GM21786 (cell line): ENCODE results near the gene RAB26.

Source experiments
- ATAC-seq: cut with Tn5 transposase; IDR thresholded peaks from one replicate; pipeline ENCODE4 v1.9.1; 2021; ENCODE audit not compliant: unreplicated experiment

RAB26 gene

DNA sequence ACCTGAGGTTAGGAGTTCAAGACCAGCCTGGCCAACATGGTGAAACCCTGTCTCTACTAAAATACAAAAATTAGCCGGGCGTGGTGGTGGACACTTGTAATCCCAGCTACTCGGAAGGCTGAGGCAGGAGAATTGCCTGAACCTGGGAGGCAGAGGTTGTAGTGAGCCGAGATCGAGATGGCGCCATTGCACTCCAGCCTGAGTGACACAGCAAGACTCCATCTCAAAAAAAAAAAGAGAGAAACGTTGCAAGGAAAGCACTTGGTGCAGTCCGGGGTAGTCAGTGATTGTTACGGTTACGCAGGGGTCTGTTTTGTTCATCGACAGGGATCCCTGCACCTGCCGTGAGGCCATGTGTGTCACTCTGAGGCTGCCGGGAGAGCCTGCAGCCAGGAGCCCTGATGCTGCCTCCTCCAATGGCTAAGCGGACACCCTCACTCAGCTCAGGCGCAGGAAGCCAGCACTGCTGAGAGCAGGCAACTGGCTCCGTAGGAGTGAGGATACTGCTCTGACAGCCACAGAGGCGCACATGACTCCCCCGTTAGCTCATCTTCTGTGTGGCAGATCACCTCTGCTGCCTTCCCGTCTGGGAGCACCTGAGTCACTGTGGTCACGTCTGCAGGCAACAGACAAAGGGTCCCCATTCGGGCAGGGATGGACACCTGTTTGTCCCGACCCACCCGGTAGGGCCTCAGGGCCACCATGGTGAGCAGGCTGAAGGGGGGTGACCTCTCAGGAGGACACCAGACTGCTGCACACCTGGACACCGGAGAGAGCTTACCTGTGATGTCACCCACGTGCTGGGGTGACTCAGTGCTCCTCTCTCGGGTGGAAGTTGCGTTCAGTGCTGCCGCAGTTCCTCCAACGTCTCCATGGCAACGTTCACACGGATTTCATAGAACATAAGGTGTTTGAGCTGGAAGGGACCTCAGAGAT lies 5.2 kb upstream of the RAB26 start:
- no peak for ATAC-seq

DNA sequence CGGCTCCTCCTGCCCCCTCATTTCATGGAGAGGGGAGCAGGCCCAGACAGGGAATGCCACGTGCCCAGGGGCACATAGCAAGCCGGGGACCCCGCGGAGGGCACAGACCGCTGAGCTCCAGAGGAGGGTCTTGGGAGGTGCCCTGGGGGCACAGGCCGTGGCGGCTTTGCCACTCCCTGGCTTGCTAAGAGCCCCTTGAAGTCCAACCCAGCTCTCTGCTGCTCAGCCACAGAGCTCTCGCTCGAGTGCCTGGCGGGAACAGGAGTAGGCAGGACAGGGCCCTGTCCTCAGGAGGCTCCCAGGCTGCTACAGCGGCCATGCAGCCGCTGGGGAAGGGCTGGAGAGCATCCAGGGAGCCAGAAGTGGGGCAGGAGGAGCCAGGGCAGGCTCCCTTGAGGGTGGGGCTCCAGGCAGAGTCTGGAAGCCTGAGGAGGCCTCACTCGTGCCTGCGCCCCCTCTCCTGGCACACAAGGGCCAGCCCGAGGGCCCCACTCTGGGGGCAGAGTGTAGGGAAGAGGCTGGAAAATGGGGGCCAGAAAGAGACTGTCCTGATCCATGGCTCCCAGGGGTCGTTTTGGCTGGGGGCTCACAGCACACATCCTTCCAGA lies 4.4 kb upstream of the RAB26 start:
- no peak for ATAC-seq

DNA sequence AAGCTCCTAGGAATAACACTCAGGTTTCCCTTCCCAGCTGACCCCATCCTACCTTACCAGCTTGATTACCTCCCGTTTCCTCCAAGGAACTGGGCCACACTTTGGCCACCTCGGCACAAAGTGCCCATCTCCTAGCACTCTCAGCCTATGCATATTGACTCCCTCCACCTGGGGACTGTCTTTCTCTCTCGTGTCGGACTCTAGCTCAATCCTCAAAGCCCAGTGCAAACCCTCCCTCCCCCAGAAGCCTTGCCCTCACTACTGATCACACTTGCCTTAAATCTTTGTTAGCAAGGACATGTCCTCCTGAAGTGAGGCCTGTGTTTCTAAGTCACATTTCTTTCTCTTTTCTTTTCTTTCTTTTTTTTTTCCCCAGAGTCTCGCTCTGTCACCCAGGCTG lies 2.6 kb upstream of the RAB26 start:
- no peak for ATAC-seq

DNA sequence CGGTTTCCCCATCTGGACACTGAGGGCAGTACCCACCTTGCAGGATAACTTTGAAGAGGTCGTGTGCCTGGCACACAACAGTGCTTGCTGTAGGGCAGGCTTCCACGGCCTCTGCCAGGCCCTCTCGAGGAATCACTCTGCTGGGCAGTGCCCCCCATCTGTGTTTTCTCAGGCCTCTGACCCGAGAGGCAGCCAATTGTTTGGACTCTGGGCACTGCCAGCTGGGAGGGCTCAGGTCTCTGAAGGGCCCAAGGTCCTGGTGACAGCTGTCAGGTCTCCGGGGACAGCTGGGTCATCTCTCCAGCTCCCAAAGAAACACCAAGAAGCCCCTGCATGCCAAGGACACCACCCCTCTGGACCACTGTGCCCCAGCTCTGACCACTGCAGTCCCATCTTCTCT lies 1.0 kb upstream of the RAB26 start:
- no peak for ATAC-seq

DNA sequence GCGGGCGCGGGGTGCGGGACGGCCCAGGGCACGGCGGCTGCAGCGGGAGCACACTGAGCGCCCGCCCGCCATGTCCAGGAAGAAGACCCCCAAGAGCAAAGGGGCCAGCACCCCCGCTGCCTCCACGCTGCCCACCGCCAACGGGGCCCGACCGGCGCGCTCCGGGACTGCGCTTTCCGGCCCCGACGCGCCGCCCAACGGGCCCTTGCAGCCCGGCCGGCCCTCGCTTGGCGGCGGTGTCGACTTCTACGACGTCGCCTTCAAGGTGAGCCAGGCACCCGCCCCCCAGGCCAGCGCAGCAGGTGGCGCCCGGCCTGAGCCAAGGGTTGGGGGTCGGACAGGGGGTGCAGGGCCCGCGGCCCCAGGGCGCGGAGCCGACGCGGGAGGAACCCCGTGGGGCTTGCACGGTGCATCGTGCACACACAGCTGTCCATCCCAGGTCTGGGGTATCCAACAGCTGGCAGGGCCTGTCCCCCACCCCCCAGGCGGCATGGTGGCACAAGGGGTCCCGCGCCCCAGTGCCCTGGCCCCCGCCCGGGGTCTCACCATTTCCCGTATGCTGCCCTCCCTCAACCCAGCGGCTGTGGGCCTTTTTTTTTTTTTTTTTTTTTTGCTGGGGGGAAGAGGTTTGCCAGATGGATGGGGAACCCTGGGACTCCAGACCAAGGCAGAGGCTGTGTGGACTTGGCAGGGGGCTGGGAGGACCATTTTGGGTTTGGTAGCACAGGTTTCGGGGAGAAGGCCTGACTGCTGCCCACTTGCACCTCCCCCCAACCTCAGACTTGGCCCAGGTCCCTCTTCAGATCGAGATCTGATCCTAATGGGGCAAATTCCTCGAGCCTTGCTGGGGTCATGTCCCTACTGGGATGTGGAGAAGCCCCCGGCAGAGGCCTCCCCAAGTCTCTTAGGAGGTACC lies 547 bp downstream of the RAB26 start:
- no peak for ATAC-seq

DNA sequence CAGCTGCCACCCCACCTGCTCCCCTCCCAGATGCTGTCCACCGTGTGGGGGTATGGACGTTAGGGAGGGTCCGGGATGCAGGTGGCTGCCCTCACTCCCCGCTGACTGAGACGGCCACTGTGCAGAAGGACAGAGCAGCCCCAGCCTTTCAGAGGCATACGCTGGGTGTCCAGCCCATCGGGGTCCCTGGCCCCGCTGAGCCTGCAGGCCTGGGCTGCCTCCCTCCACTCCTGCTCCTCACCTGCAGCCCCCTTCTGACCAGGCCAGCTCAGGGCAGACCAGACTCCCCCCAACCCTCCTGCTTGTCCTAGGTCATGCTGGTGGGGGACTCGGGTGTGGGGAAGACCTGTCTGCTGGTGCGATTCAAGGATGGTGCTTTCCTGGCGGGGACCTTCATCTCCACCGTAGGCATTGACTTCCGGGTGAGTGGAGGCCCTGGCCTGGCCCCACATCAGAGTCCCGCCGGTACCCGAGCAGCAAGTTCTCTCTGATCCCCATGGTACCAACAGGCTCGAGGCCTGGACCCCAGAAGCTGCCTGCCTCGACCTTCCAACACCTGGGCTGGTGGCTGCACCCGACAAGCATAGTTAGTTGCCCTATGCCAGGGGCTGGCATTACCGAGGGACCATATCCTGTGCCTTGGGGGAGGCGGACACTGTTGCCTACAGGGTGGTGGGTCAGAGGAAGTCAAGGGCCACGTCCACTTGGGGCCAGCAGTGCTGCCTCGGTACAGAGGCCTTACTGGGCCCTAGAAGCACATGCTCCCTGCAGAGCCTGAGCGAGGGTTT lies 1.4 kb downstream of the RAB26 start:
- ATAC-seq = no peak

DNA sequence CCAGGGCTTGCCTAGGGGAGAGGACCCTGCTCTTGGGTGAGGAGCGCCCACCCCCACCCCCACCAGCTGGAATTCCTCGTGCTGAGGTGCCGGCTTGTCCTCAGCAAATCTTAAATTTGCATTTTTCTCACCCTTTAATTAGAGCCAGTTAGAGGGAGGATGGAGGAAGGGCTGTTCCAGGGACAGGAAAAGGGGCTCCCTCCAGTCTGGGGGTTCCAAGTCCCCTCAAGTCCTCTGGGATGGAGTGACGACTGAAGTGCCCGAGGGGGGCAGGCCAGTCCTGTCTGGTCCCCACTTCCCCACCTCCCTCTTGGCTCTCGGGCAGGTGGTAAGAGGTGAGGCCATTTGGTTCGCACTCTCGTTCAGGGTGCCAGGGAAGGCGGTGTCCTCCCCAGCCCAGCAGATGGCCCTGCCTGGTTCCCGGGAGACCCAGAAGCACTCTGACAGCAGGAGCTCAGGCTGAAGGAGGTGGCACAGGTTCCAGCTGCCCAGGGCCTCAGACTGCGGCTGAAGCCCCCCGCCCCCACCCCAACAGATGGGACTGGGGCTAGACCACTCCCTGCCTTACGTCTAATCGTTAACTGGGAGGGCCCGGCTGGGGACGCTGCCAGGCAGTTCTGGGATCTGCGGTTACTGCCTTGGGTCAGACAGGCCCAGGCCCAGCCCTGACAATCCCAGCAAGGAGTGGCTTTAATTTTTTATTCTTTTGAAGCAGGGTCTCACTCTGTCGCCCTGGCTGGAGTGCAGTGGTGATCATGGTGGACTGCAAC lies 2.2 kb downstream of the RAB26 start:
- ATAC-seq = no peak

DNA sequence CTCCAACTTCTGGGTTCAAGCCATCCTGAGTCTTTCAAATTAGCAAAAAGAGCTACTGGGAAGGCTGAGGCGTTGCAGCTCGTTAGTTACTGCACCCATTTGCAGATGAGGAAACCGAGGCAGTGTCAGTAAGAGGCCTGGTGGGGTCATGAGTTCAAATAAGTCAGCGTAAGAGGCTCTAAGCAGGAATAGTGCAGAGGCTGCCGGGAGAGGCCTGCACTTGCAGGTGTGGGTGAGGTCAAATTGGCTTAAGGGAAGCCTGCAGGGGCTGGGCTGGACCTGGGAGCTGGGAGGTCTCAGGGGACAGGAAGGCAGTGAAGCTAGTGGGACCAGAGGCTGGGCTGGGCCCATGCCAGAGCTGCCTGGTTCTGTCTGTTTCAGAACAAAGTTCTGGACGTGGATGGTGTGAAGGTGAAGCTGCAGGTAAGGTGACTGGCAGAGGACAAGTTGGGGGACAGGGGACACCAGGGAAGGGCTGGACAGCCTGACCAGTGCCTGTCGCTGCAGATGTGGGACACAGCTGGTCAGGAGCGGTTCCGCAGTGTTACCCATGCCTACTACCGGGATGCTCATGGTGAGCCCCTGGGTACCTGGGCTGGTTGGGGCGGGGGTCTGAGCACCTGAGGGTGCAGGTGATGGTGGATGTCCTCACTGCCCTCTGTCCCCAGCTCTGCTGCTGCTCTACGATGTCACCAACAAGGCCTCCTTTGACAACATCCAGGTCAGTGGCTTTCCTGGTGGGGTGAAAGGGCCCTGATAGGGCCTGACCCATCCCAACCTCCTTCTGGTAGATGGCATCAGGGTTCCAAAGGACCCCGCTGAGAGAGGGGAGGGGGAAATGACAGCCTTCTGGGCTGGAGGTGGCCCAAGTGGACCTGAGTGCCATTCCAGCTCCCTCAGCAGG lies 3.0 kb downstream of the RAB26 start:
- no peak for ATAC-seq

DNA sequence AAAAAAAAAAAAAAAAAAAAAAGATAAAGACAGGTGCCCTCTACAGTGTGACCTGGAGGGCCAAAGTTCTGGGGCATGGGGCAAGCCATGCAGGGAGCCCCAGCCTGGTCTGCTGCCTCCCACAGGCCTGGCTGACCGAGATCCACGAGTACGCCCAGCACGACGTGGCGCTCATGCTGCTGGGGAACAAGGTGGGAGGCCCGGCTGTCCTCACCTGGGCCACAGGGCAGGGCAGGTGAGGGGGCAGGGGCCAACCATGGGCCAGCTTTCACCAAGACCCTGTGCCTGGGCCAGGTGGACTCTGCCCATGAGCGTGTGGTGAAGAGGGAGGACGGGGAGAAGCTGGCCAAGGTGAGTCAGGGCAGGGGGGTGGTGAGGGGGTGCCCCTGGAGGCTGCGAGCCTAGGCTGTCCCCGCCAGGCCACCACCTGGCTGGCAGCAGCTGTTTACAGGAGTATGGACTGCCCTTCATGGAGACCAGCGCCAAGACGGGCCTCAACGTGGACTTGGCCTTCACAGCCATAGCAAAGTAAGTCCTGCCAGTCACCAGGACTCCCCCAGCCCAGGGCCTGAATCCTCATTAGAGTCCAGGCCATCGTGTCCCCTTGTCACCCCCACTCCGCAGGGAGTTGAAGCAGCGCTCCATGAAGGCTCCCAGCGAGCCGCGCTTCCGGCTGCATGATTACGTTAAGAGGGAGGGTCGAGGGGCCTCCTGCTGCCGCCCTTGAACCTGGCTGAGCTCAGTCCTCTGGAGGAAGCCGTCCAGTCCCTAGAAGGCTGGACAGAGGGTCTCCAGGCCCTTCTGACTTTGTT lies 4.5 kb downstream of the RAB26 start:
- ATAC-seq = no peak

DNA sequence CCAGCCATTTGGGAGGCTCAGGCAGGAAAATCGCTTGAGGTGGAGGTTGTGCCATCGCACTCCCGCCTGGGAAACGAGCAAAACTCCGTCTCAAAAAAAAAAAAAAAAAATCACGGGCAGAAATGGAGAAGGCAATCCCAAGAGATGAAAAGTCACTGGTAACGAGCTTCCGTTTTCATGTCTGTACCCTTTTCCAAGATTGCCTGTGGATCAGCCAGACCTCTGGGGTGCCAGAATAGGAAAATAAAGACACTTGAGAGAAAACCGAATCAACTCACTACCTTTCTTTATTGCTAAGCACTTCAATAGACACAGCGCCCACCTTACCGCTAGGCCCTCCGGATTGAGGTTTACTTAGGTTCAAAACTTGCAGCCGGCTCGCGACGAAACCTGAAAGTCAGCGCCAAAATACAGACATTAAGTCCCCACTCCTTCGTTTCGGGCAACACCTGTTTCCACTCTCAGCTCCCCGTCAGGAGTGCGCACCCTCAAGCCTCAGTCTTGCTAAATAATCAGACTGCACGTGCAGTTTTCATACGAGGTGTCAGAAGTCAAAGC lies 6.2 kb downstream of the RAB26 start:
- no peak for ATAC-seq

DNA sequence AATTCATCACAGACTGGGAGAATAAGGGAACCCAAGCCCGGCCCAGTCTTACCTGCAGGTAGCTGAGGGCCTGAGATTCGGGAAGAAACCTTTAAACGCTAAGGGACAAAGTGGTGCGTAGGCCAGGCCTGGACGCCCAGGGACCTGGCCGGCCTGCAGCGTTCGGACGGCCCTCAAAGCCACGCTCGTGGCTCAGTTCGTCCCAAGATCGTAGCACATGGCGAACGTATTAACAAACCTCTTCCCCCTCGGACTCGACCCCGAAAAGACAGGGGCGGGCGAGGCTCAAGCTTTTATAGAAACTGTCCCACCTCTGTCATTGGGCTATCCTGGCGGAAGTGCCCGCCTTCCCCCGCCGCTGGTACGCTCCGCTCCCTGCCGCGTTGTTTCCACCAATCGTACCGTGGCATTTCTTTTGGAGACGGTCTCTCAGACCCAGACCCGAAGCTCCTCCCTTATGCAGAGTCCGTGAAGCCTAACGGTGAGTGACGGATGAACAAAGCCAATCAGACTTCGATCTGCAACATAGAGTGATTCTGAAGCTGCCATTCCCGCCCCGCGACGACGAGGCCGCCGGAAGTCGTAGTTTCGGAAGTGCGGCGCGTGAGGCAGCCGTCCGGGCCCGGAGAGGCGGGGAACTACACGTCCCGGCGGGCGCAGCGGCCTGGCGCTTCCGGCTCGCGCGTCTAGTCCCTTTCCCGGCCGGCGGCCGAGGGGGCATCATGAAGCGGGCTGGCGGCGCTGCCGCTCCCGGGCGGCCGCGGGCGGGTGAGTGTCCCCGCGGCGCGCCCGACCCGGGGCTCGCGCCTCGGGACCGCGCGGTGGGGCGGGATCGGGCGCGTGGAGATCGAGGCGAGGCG lies 6.9 kb downstream of the RAB26 start, which contains the start of gene TRAF7:
TSS of gene TRAF7 (plus strand) at position 692 of the 860 bp plus-strand sequence. CDS start 8,139 bp downstream, outside the sequence.
- peak; percentile 88 for ATAC-seq

DNA sequence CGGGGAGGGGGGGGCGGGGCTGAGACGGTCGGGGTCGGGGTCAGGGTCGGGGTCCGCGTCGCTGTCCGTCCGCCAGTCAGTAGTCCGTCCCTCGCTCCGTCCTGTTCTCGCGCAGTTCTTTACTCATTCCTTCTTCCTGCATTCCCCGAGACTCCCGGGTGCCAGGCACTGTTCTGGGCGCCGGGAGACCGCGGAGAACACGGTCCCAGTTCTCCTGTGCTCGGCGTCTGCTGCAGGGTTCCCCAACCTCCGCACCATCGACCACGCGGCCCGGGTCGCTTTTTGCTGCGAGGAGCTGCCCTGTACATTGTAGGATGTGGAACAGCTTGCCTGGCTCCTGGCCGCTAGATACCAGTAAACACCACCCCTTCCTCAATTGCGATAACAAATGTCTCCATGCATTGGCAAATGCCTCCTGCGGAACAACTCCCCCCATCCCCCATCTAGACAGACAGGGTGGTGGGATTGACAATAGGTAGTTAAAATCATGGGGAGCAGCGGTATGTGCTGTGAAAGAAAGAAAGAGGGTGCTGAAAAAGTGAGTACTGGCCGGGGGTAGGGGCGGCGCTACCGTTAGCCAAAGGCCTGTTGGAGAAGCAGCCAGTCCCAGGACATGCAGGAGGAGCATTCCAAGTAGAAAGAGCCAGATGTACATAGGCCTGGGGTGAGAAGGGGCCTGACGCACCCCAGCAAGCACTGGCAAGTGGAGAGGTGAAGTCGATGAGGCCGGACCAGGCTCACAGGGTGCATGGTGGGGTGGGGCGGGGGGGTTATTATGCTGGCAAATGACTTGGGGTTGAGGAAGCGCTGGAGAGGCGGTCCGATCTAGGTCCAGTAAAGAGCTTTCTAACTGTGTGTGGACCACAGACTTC lies 7.8 kb downstream of the RAB26 start:
- no peak for ATAC-seq

DNA sequence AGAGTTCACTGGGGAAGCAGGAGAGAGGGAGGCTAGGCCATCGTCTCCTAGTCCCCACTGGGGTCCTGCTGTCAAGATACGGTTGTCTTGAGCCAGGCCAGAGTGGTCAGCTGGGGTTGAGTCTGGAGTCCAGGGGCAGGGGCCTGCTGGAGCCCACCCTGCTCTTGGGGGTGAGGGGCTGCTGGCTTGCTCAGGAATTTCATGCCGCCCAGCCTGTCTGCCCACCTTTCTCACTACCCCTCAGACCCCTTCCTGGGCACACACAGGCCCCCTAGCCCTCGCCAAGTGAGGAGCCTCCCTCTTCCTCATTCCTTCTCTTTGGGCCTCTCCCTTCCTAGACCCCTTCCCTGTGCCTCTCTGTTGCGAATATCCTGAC lies 8.4 kb downstream of the RAB26 start:
- no peak for ATAC-seq

DNA sequence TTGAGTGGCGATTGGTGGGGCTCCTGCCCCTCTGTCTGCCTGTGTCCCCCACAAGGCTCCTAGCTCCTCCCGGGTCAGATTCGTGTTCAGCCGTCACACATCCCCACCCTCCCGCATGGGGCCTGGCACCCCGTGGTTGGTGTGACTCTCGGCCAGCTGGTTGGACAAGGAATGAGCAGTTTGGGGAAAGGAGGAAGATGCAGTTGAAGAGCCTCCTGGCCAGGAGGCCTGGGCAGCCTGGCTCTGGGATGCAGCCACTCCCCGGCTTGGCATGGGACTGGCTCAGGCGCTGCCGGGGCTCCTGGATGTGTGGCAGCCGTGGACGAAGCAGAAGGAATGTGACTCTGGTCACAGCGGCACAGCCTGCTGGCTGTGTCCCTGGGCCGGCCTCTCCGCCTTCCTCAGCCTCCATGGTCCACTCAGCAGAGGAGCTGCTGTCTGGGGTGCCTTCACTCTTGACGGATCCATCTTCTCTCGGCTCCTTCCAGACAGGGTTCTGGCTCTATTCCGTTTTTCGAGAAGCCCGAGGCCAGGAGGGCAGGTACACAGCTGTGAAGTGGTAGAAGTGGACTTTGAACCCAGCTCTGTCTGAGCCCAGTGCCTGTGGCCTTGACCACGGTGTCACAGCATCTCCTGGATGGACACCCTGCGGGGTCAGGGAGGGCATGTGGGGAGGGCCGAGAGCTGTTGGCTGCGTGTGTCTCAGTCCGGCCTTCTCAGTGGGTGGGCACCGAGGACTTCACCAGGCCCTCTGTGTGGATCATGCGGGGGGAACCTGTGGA lies 9.2 kb downstream of the RAB26 start:
- no peak for ATAC-seq

DNA sequence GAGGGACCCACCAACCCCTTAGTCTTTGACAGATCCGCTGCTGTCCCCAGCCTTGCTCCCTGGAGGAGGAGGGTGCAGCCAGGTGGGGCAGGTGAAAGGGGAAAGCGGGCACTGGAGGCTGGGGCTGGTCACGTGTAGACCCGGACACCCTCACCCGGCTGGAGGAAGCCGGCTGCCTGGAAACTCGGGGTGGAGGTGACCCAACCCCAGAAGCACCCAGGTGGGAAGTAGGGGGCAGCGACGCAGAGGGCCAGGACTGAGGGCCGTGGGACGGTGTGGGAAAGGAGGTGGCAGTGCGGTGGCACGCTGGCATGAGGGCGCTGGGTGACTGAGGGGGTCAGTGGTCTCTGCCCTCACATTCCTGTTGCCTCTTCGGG lies 9.8 kb downstream of the RAB26 start:
- ATAC-seq = no peak
